Transverse colon (tissue), 4 donors: Measurements from ENCODE around the gene MSL2.

ENCODE experiments used
- EP300 ChIP-seq: sonication (generic); formaldehyde crosslinking; IDR thresholded peaks from one replicate; pipeline ENCODE4 v1.6.1; 2017; ENCODE audit warnings: antibody characterized with exemption, low read depth
- POLR2AphosphoS5 ChIP-seq, 3 donors: sonication (generic); formaldehyde crosslinking; IDR thresholded peaks; one replicate each; pipeline ENCODE4 v1.6.1; 2016; ENCODE audit warnings: antibody characterized with exemption in 3 of 3
- TF ChIP-seq, protein P1 (sequence below), 5 experiments: fragments of 200-600 bp in 3 of 5; fragments of 450-650 bp in 2 of 5; sonication (generic) in 3 of 5; IDR thresholded peaks; 1 replicate in 2 of 5; 2 replicates in 3 of 5; pipeline ENCODE4 v1.5.1; 2016 to 2017; ENCODE audit warnings: antibody characterized with exemption in 5 of 5, inconsistent platforms in 3 of 5, mild to moderate bottlenecking in 2 of 5, moderate library complexity in 1 of 5

DNA sequence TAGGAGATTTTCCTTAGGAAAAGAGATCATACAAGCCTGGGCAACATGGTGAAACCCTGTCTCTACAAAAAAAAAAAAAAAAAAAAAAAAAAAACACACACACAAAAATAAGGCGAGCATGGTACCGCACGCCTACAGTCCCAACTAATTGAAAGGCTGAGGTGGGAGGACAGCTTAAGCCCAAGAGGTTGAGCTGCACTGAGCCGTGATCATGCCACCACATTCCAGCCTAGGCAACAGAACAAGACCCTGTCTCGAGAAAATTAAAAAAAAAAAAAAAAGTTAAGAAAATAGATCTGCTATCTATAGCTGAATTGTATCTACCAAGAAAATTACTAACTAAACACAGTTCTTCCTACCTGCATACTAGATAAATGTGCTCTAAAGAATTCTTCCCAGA lies 7.1 kb downstream of the MSL2 start:
- TF ChIP-seq, protein P1, sequence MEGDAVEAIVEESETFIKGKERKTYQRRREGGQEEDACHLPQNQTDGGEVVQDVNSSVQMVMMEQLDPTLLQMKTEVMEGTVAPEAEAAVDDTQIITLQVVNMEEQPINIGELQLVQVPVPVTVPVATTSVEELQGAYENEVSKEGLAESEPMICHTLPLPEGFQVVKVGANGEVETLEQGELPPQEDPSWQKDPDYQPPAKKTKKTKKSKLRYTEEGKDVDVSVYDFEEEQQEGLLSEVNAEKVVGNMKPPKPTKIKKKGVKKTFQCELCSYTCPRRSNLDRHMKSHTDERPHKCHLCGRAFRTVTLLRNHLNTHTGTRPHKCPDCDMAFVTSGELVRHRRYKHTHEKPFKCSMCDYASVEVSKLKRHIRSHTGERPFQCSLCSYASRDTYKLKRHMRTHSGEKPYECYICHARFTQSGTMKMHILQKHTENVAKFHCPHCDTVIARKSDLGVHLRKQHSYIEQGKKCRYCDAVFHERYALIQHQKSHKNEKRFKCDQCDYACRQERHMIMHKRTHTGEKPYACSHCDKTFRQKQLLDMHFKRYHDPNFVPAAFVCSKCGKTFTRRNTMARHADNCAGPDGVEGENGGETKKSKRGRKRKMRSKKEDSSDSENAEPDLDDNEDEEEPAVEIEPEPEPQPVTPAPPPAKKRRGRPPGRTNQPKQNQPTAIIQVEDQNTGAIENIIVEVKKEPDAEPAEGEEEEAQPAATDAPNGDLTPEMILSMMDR (IDR thresholded peaks at IDR 0.05) = no peak
- TF ChIP-seq POLR2AphosphoS5 (IDR thresholded peaks at IDR 0.05) = no peak
- no peak for TF ChIP-seq EP300
